Omental fat pad (tissue), 4 donors: ENCODE results near the gene PHF2. TPM values are rescaled to one million over a fixed set of nuclear protein-coding genes. Genes with fewer than 3 reads are reported as not detected.

Source experiments
- ATAC-seq: fragments of 150-250 bp; one replicate; pipeline ENCODE4 v1.9.1; 2016; ENCODE audit warnings: mild to moderate bottlenecking, moderate library complexity; ENCODE audit not compliant: low FRiP score
- DNase-seq: peaks from one replicate; pipeline ENCODE4 v3.0.0-alpha.2; 2019; ENCODE audit warnings: low spot score
- total RNA-seq, 4 donors: library from RNA; depleted of rRNA; stranded (reverse); fragments of >200 nt; gene quantifications; one replicate each; pipeline ENCODE4 v1.1.0, GENCODE V29; 2016
- TF ChIP-seq, protein P1 (sequence below), 3 donors: fragments of 450-650 bp; IDR thresholded peaks; one replicate each; pipeline ENCODE4 v1.5.1; 2016 to 2017; ENCODE audit warnings: antibody characterized with exemption in 3 of 3, mild to moderate bottlenecking in 3 of 3, moderate library complexity in 2 of 3

Gene PHF2
- total RNA-seq, 4 donors from 2014 or later = 15.8 to 24.5 (median 20.4) TPM

DNA sequence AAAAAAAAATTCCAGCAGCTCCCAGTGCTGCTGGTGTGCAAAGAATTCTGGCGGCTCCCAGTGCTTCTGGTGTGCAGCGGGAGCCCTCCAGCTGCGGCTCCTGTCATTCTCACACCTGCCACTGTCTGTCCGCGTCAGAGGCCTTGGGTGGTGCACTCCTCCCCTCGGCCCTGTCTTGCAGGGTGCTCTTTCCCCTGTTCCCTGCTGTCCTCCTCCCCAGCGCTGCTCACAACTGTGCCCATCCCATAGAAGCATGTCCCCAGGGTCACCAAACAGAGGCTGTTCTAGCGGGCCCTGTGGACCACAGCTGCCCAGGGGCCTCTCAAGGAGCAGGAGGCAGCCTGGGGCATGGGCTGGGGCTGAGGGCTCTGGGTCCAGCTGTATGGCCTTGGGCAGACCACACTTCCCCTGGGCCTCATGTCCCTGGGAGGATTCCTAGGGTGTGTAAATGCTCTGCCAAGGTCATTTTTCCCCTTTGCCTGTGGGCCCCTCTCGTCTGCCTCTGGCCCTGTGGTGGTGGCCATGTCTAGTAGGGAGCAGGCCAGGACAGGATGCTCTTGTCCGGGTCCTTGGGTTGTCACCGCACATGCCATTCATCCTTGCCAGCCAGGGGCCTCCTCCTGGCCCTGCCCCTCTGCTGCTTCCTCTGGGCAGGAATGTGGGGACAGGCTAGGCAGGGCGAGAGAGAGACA lies 68.2 kb downstream of the PHF2 start:
- TF ChIP-seq, protein P1, sequence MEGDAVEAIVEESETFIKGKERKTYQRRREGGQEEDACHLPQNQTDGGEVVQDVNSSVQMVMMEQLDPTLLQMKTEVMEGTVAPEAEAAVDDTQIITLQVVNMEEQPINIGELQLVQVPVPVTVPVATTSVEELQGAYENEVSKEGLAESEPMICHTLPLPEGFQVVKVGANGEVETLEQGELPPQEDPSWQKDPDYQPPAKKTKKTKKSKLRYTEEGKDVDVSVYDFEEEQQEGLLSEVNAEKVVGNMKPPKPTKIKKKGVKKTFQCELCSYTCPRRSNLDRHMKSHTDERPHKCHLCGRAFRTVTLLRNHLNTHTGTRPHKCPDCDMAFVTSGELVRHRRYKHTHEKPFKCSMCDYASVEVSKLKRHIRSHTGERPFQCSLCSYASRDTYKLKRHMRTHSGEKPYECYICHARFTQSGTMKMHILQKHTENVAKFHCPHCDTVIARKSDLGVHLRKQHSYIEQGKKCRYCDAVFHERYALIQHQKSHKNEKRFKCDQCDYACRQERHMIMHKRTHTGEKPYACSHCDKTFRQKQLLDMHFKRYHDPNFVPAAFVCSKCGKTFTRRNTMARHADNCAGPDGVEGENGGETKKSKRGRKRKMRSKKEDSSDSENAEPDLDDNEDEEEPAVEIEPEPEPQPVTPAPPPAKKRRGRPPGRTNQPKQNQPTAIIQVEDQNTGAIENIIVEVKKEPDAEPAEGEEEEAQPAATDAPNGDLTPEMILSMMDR (IDR thresholded peaks at IDR 0.05) = no peak
- peak; percentile 7 for DNase-seq
- peak; percentile 25 for ATAC-seq

DNA sequence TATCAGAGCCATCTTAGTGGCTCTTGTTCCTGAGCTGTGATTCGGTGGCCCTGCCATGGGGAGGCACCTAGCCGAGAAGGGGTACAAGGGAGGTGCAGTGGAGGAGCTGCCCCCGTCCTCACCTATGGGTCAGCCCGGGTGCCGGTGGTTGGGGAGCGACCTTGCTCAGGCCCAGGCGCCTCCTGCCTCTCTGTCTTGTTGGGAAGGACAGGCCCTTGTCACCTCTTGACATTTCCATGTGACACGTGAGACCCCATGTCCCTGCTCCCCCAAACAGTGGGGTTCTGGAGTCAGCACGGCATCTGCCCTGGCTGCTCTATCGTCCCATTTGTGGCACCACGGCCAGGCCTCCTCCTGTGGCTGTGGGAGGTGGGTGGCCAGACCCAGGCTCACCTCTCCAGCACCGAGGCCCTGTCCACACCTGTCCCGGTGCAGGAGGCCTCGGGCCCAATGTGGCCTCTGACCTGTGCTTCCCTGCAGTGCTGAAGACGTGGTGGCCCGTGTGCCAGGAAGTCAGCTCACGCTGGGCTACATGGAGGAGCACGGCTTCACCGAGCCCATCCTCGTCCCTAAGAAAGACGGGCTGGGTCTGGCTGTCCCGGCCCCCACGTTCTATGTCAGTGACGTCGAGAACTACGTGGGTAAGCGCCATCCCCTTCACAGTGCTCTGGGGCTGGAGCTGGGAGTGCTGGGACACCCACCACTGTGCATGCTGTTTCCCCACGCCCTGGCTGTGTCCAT lies 68.9 kb downstream of the PHF2 start:
- no peak for ATAC-seq
- TF ChIP-seq, protein P1 (IDR thresholded peaks at IDR 0.05) = no peak
- peak; percentile 7 for DNase-seq

DNA sequence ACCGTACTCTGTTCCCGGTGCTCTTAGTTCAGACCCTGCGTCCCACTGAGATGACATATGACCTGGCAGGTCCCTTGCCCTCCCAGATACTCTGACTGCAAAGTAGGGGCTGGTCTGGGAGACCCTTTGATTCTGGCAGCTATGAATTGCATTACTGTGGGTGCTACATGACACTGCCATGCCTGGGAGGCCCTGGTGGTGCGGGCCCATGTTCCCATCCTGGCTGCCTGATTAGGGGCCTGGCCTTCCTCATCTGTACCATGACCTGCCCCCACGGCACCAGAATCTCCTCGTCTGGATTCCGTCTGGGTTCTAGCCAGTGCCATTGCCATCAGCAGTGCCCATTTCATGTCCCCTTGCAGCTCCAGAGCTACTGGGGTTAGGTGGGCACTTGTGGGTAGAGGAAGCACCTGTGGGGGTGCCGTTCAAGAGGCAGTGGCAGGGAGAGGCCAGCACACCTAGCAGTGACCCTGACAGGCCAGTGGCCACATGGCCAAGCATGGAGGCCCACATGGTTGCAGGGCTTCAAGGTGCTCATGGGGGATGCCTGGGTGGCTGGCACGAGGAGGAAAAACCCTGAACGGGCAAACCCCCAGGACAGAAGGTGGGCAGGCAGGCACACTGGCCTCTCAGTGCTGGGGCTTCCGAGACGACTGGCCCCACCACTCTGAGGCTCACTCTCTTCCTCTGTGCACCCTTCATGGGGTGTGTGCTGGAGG lies 69.7 kb downstream of the PHF2 start:
- ATAC-seq (no peak), DNase-seq (no peak)
- TF ChIP-seq, protein P1 (IDR thresholded peaks at IDR 0.05) = no peak

DNA sequence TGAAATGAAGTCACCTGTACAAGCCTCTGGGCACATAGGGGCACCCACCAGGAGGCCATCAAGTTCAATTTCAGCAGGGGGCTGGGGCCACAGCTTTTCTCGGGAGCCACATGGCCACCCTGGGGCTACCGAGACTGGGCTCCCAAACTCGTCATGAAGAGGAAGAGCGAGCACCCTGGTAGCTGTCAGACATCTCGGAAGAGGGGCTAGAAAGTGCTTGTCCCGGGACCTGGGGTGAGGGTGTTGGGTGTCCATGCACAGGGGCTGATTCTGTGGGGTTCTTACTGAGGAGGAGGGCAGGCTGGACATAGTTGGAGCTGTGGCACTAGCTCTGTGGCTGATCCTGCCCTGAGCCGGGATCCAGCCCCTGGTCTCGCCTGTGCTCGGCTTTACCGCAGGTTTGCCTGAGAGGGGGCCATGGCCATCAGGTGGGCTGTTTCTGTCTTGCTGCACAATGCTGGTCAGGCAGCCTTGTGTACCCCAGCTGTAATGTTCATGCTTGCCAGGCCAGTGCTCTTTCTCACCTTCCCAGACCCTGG lies 70.3 kb downstream of the PHF2 start:
- DNase-seq (peak; percentile 17), ATAC-seq (no peak)
- TF ChIP-seq, protein P1 (IDR thresholded peaks at IDR 0.05) = no peak

DNA sequence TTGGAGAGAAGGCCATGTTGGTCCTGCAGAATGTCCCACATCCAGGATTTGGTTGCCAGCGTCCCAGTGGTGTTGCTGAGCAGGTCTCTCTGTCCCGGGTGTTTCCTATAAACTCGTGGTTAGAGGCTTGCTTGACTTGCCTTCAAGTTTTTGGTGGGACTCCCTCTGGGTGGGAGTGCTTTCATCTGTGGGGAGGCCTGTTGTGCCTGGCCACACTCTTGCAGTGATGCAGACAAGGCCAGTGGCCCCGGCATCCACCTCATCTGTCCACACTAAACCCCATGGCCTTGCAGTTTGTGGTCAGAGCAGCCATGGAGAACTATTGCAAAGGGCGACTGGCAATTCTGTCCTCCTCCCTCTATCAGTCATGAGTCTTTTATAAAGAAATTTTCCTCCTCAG lies 71.8 kb downstream of the PHF2 start:
- DNase-seq (no peak), ATAC-seq (no peak)
- TF ChIP-seq, protein P1 (IDR thresholded peaks at IDR 0.05) = no peak

DNA sequence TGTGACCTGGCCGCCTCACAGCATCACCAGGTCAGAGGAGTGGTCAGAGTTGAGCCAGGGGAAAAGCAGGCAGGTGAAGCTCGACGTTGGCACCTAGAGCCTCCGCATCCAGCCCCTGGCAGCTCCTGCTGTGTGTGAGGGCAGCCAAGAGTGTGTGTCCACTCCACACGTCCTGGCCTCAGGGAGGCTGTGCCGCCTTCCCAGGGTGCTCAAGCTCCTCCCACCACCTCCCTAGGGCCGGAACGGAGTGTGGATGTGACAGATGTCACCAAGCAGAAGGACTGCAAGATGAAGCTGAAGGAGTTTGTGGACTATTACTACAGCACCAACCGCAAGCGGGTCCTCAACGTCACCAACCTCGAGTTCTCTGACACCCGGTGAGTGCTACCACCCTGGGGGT lies 72.5 kb downstream of the PHF2 start:
- ATAC-seq = no peak
- peak; percentile 19 for DNase-seq
- TF ChIP-seq, protein P1 (IDR thresholded peaks at IDR 0.05) = no peak
